H1 (cell line): ENCODE measurements around the gene COL5A2. TPM values are rescaled to one million over a fixed set of nuclear protein-coding genes. Genes with fewer than 3 reads are reported as not detected.

ENCODE experiments used
- CTCF ChIA-PET: fragments of 300-600 bp; sonication (Branson Sonifier 250); formaldehyde crosslinking; loops from one replicate; lab custom pipeline; 2021; ENCODE audit not compliant: partially characterized antibody; lab: Charles Lee
- POLR2A ChIA-PET: fragments of 300-600 bp; sonication (Branson Sonifier 250); formaldehyde crosslinking; loops from one replicate; lab custom pipeline; 2021; ENCODE audit warnings: inconsistent platforms; ENCODE audit not compliant: partially characterized antibody; lab: Charles Lee
- DNase-seq, 2 experiments: peaks; one replicate each; pipeline versions ENCODE4 v3.0.0 to v3.0.0-alpha.2; 2010 to 2022; ENCODE audit warnings: low spot score in 2 of 2, low read depth in 1 of 2, mixed read lengths in 1 of 2
- FAIRE-seq: peaks from 2 replicates; lab custom pipeline; 2011; peaks lifted over from hg19 to GRCh38; lab: Jason Lieb, UNC
- H2AFZ ChIP-seq: 2 replicates; pipeline ENCODE4 v1.8.1; 2012; ENCODE audit warnings: low read length, inconsistent platforms
- H2AK5ac ChIP-seq: 2 replicates; pipeline ENCODE4 v1.6.1; 2013; ENCODE audit warnings: low read depth, low read length
- H2BK120ac ChIP-seq: replicated peaks from 2 replicates; pipeline ENCODE3; 2013; ENCODE audit warnings: low read depth, low read length, inconsistent platforms
- H2BK12ac ChIP-seq: 2 replicates; pipeline ENCODE4 v1.6.1; 2013; ENCODE audit warnings: low read depth, low read length
- H2BK15ac ChIP-seq: 2 replicates; pipeline ENCODE4 v1.6.1; 2013; ENCODE audit warnings: low read length
- H2BK20ac ChIP-seq: 2 replicates; pipeline ENCODE4 v1.6.1; 2013; ENCODE audit warnings: low read length
- H2BK5ac ChIP-seq: 2 replicates; pipeline ENCODE4 v1.6.1; 2013; ENCODE audit warnings: low read depth, low read length
- H3K14ac ChIP-seq: 2 replicates; pipeline ENCODE4 v1.6.1; 2013; ENCODE audit warnings: inconsistent platforms; ENCODE audit not compliant: insufficient read length
- H3K18ac ChIP-seq: 2 replicates; pipeline ENCODE4 v1.6.1; 2013; ENCODE audit warnings: low read length; ENCODE audit errors: extremely low read depth
- H3K23ac ChIP-seq: 2 replicates; pipeline ENCODE4 v1.6.1; 2013; ENCODE audit warnings: inconsistent platforms; ENCODE audit not compliant: insufficient read length
- H3K23me2 ChIP-seq: 2 replicates; pipeline ENCODE4 v1.6.1; 2013; ENCODE audit warnings: low read depth, low read length
- H3K27ac ChIP-seq: 2 replicates; pipeline ENCODE4 v1.6.1; 2011; ENCODE audit warnings: low read depth, low read length, inconsistent platforms
- H3K27me3 ChIP-seq, 4 experiments: replicated peaks in 1 of 4; 1 replicate in 1 of 4; 2 replicates in 3 of 4; pipeline versions ENCODE4 v1.6.1 to v1.8.1; 2011 to 2013; ENCODE audit warnings: low read length in 3 of 4, mild to moderate bottlenecking in 3 of 4, inconsistent platforms in 2 of 4, mixed read lengths in 2 of 4, moderate library complexity in 1 of 4; ENCODE audit not compliant: control insufficient read depth in 3 of 4, insufficient read depth in 3 of 4; ENCODE audit errors: extremely low read depth in 1 of 4
- H3K36me3 ChIP-seq, 4 experiments: 2 replicates each; pipeline versions ENCODE4 v1.6.1 to v1.8.1; 2011 to 2013; ENCODE audit warnings: mild to moderate bottlenecking in 4 of 4, low read length in 3 of 4, moderate library complexity in 2 of 4, control low read depth in 1 of 4, inconsistent platforms in 1 of 4; ENCODE audit not compliant: insufficient read depth in 4 of 4, control insufficient read depth in 2 of 4
- H3K4ac ChIP-seq: replicated peaks from 2 replicates; pipeline ENCODE3; 2013; ENCODE audit warnings: low read length, low read depth, mixed read lengths, inconsistent platforms; ENCODE audit not compliant: insufficient read length
- H3K4me1 ChIP-seq, 4 experiments: replicated peaks in 1 of 4; 1 replicate in 1 of 4; 2 replicates in 3 of 4; pipeline versions ENCODE4 v1.6.1 to v1.8.1; 2011 to 2013; ENCODE audit warnings: low read length in 3 of 4, inconsistent platforms in 2 of 4, mixed read lengths in 1 of 4; ENCODE audit not compliant: insufficient read depth in 4 of 4, control insufficient read depth in 3 of 4
- H3K4me2 ChIP-seq, 2 experiments: 2 replicates each; pipeline versions ENCODE4 v1.6.1 to v1.8.1; 2011 to 2013; ENCODE audit warnings: low read depth in 2 of 2, low read length in 2 of 2, control low read depth in 1 of 2, inconsistent platforms in 1 of 2, mild to moderate bottlenecking in 1 of 2; ENCODE audit not compliant: insufficient read depth in 1 of 2
- H3K4me3 ChIP-seq, 4 experiments: fragments of 200-600, 300-600 bp in 1 of 4; sonication (generic), shearing (Covaris generic), sonication (Bioruptor Twin) in 1 of 4; 2 replicates each; pipeline versions ENCODE4 v1.5.1 to v1.8.1; 2011 to 2016; ENCODE audit warnings: low read length in 4 of 4, low read depth in 3 of 4, control low read depth in 2 of 4, inconsistent platforms in 2 of 4, mild to moderate bottlenecking in 2 of 4, mixed read lengths in 1 of 4, moderate library complexity in 1 of 4; ENCODE audit not compliant: insufficient read depth in 2 of 4; ENCODE audit errors: extremely low read depth in 1 of 4
- H3K56ac ChIP-seq: replicated peaks from 2 replicates; pipeline ENCODE3; 2013; ENCODE audit warnings: low read depth, mild to moderate bottlenecking, mixed read lengths, low read length, inconsistent platforms; ENCODE audit not compliant: insufficient read length
- H3K79me1 ChIP-seq: 2 replicates; pipeline ENCODE4 v1.6.1; 2013; ENCODE audit warnings: low read depth, low read length, control low read depth
- H3K79me2 ChIP-seq, 2 experiments: 2 replicates each; pipeline versions ENCODE4 v1.6.1 to v1.8.1; 2012 to 2013; ENCODE audit warnings: low read length in 2 of 2, mild to moderate bottlenecking in 2 of 2, inconsistent platforms in 1 of 2; ENCODE audit not compliant: insufficient read depth in 2 of 2, control insufficient read depth in 1 of 2
- H3K9ac ChIP-seq, 4 experiments: replicated peaks in 1 of 4; 1 replicate in 1 of 4; 2 replicates in 3 of 4; pipeline versions ENCODE4 v1.6.1 to v1.8.1; 2011 to 2013; ENCODE audit warnings: low read depth in 3 of 4, low read length in 3 of 4, control low read depth in 2 of 4, mild to moderate bottlenecking in 2 of 4, moderate library complexity in 2 of 4, inconsistent platforms in 1 of 4; ENCODE audit errors: extremely low read depth in 1 of 4
- H3K9me3 ChIP-seq, 2 experiments: 2 replicates each; pipeline versions ENCODE4 v1.6.1 to v1.8.1; 2012 to 2013; ENCODE audit warnings: mild to moderate bottlenecking in 2 of 2, moderate library complexity in 2 of 2, control low read depth in 1 of 2, inconsistent platforms in 1 of 2, low read depth in 1 of 2, low read length in 1 of 2, mixed read lengths in 1 of 2; ENCODE audit not compliant: insufficient read depth in 2 of 2
- H4K20me1 ChIP-seq, 2 experiments: replicated peaks in 1 of 2; 2 replicates each; pipeline versions ENCODE3 to v1.8.1; 2011 to 2013; ENCODE audit warnings: inconsistent platforms in 2 of 2, low read length in 2 of 2, mild to moderate bottlenecking in 1 of 2; ENCODE audit not compliant: insufficient read depth in 2 of 2, control insufficient read depth in 1 of 2
- H4K5ac ChIP-seq: 2 replicates; pipeline ENCODE4 v1.6.1; 2013; ENCODE audit warnings: low read length, low read depth, mixed read lengths, inconsistent platforms; ENCODE audit not compliant: insufficient read length
- H4K8ac ChIP-seq: 2 replicates; pipeline ENCODE4 v1.8.0; 2013; ENCODE audit warnings: mild to moderate bottlenecking, moderate library complexity, low read length, inconsistent platforms; ENCODE audit not compliant: insufficient read depth; ENCODE audit errors: extremely low read depth
- H4K91ac ChIP-seq: replicated peaks from 2 replicates; pipeline ENCODE3; 2013; ENCODE audit warnings: low read length, mixed read lengths, inconsistent platforms; ENCODE audit not compliant: insufficient read length
- BCL11A ChIP-seq, 2 experiments: IDR thresholded peaks; one replicate each; pipeline ENCODE4 v1.6.1; 2011; ENCODE audit warnings: low read depth in 2 of 2, low read length in 2 of 2, mild to moderate bottlenecking in 2 of 2
- CBX5 ChIP-seq: fragments of 300-800, 300-1000 bp; sonication (generic); IDR thresholded peaks from 2 replicates; pipeline ENCODE4 v1.7.1; 2016; ENCODE audit warnings: antibody characterized with exemption, low read length, low read depth
- CREB1 ChIP-seq: IDR thresholded peaks from 2 replicates; pipeline ENCODE4 v1.6.1; 2012; ENCODE audit warnings: inconsistent platforms
- HDAC6 ChIP-seq: IDR thresholded peaks from one replicate; pipeline ENCODE4 v1.7.1; 2012; ENCODE audit warnings: low read depth, mild to moderate bottlenecking, inconsistent platforms, low read length, moderate library complexity
- JUND ChIP-seq: IDR thresholded peaks from 2 replicates; pipeline ENCODE4 v1.6.1; 2011; ENCODE audit warnings: mild to moderate bottlenecking, improper control_type of control experiment, low read length
- KDM4A ChIP-seq: IDR thresholded peaks from one replicate; pipeline ENCODE4 v1.7.1; 2012; ENCODE audit warnings: low read depth, mild to moderate bottlenecking, moderate library complexity, low read length, inconsistent platforms; ENCODE audit not compliant: severe bottlenecking
- TAF7 ChIP-seq: optimal IDR thresholded peaks from 2 replicates; pipeline ENCODE3; 2011; ENCODE audit warnings: low read depth, mild to moderate bottlenecking, inconsistent platforms, low read length, moderate library complexity, borderline replicate concordance
- polyA plus RNA-seq, 7 experiments: library from polyadenylated mRNA; depleted of rRNA in 3 of 7; stranded (reverse) in 5 of 7; unstranded in 2 of 7; fragments of >200 nt in 5 of 7; fragments of 200-250 nt in 2 of 7; gene quantifications; 1 replicate in 5 of 7; 2 replicates in 1 of 7; 4 replicates in 1 of 7; pipeline versions ENCODE4 v1.2.1 to v1.2.3, GENCODE V29; 2011 to 2013; ENCODE audit warnings: missing spikeins in 2 of 7, mixed read lengths in 2 of 7
- total RNA-seq: library from RNA; stranded (reverse); fragmentation: NEBNext Ultra II Directional; extraction: Animal tissue kit (Norgen Biotek cat#: 25700); gene quantifications from 2 replicates; pipeline ENCODE4 v1.2.1, GENCODE V29; 2021

COL5A2 gene
- total and polyA plus RNA-seq, 2 of the 8 experiments (the other 6 are each of a cell fraction or from before 2014, with no cell fraction given): 4.7 to 24.2 TPM

DNA sequence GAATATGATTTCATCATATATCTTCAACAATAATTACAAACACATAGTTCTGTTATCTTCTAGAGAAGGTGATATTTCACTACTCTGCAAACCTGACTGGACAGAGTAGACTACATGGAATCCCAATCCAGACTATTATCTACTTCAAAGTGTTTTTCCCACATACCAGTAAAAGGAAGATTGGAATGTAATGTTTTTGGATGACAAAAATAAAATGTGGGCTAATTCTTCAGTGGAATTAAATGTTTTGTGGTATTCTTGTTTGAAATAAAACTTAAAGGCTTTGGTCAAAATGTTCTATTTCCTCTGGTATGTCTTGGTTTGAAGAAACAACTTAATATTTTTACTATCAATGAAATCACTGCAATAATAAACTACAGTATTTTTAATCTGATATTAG is 22.1 kb downstream of the COL5A2 start:
- no peaks in the 10 kb centered on the region for H3K27me3 ChIP-seq
- no peaks in the 10 kb centered on the region for H3K23me2 ChIP-seq
- H2BK12ac ChIP-seq: no peak overlapping the region
- 0 out of 7 replicates have a peak, but pooled peaks cover 0 to 2% (median 0%) of the 10 kb centered on the region in 4 experiments for H3K4me1 ChIP-seq
- H2BK5ac ChIP-seq: no peak overlapping the region
- DNase-seq: no peak
- H3K9me3 ChIP-seq: no peaks in the 10 kb centered on the region
- ChIA-PET CTCF (interaction anchor here (1.2 kb wide), 1 partner anchor 13 kb away, joined by 5 read pairs; no protein-coding TSS in a partner anchor), POLR2A (no interaction called here)
- no peak overlapping the region for H2AK5ac ChIP-seq
- H3K18ac ChIP-seq: no peak overlapping the region
- no peak overlapping the region for H3K4ac ChIP-seq
- no peak overlapping the region for H3K56ac ChIP-seq
- no peaks in the 10 kb centered on the region for H4K20me1 ChIP-seq
- no peak overlapping the region for H4K5ac ChIP-seq
- no peak overlapping the region for H2AFZ ChIP-seq
- no peak overlapping the region for H4K91ac ChIP-seq
- H3K9ac ChIP-seq: no peak overlapping the region
- no peak overlapping the region for H4K8ac ChIP-seq
- no peak overlapping the region for H3K27ac ChIP-seq
- no peaks in the 10 kb centered on the region for H3K79me1 ChIP-seq
- FAIRE-seq: no peak
- no peaks in the 10 kb centered on the region; a peak in 1 of 8 replicates for H3K36me3 ChIP-seq
- H3K4me2 ChIP-seq: no peak overlapping the region
- no peaks in the 10 kb centered on the region for H3K79me2 ChIP-seq
- no peak overlapping the region for H3K23ac ChIP-seq
- H3K4me3 ChIP-seq: no peak overlapping the region
- no peak overlapping the region for H2BK120ac ChIP-seq
- H2BK15ac ChIP-seq: no peak overlapping the region
- no peak overlapping the region for H2BK20ac ChIP-seq
- no peak overlapping the region for H3K14ac ChIP-seq
- TF ChIP-seq TAF7: no peak
- no peak for TF ChIP-seq BCL11A (IDR thresholded peaks at IDR 0.05; ENCODE audit: low read depth in 2 of 2, low read length in 2 of 2)
- no peak for TF ChIP-seq CBX5
- TF ChIP-seq JUND: no peak
- no peak for TF ChIP-seq KDM4A
- no peak for TF ChIP-seq HDAC6
- TF ChIP-seq CREB1: no peak
